ENCODE results near the gene CHD6.

The CHD6 gene, protein sequence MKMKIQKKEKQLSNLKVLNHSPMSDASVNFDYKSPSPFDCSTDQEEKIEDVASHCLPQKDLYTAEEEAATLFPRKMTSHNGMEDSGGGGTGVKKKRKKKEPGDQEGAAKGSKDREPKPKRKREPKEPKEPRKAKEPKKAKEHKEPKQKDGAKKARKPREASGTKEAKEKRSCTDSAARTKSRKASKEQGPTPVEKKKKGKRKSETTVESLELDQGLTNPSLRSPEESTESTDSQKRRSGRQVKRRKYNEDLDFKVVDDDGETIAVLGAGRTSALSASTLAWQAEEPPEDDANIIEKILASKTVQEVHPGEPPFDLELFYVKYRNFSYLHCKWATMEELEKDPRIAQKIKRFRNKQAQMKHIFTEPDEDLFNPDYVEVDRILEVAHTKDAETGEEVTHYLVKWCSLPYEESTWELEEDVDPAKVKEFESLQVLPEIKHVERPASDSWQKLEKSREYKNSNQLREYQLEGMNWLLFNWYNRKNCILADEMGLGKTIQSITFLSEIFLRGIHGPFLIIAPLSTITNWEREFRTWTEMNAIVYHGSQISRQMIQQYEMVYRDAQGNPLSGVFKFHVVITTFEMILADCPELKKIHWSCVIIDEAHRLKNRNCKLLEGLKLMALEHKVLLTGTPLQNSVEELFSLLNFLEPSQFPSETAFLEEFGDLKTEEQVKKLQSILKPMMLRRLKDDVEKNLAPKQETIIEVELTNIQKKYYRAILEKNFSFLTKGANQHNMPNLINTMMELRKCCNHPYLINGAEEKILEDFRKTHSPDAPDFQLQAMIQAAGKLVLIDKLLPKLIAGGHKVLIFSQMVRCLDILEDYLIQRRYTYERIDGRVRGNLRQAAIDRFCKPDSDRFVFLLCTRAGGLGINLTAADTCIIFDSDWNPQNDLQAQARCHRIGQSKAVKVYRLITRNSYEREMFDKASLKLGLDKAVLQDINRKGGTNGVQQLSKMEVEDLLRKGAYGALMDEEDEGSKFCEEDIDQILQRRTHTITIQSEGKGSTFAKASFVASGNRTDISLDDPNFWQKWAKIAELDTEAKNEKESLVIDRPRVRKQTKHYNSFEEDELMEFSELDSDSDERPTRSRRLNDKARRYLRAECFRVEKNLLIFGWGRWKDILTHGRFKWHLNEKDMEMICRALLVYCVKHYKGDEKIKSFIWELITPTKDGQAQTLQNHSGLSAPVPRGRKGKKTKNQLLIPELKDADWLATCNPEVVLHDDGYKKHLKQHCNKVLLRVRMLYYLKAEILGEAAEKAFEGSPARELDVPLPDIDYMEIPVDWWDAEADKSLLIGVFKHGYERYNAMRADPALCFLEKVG (N-terminal part only)

DNA sequence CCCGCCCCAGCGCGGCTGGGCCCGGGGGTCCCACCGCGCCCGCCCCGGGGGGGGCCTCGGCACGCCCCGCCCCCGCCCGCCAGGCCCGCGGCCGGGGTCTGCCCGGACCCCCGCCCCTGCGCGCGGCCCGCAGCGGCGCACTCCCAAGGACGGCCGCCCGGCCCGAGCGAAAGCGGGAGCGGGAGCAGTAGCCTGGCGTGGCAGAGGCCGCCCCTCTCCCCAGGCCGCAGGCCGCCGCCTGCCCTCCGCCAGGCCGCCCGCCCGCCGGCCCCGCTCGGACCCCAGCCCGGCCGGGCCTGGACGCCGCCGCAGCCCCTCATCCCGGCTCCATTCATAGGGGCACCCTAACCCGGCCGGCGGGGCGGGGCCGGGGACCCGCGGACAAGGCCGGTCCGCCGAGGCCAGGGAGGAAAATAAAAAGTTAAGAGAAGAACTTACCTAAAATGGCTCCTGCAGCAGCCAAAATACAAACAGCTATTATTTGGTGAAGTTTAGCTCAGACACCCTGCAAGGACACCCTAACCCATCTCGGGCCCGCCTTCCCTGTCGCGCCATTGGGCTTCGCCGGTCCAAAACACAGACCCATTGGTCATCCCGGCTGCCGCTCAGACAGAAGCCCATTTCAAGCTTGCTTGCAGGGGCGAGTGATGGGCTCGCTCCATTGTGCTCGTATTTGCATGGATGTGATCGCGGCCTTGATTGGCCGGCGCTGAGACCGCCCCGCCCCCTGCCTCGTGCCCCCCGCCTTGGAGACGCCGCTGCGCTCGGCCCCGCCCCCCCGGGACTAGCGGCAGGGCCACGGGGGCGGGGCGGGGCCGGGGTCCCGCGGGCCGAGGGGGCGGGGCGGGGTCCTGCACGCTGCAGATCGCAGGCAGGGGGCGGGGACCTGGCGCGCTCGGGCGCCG is at the start of gene CHD6:
Gene CHD6 (minus strand): TSS at position 476 of the 905 bp plus-strand sequence. CDS start 67,040 bp downstream, outside the sequence.
- DNase-seq, result peak; percentile 99
- H3K27ac Mint-ChIP-seq, result peak within 1 kb of the TSS; percentile 83
- peaks cover 3% of the 10 kb centered on the region for H3K36me3 Mint-ChIP-seq (ENCODE audit: low read depth)
- H3K27me3 Mint-ChIP-seq, result no peaks in the 10 kb centered on the region
- H3K4me3 Mint-ChIP-seq, result peak within 1 kb of the TSS; percentile 84
- peaks cover 45% of the 10 kb centered on the region for H3K4me1 Mint-ChIP-seq (ENCODE audit: low read depth)
- no peaks in the 10 kb centered on the region for H3K9me3 Mint-ChIP-seq

- no peak for DNase-seq
- Mint-ChIP-seq H3K4me1 (ENCODE audit: low read depth) (no peaks in the 10 kb centered on the region), H3K4me3 (no peak overlapping the region), H3K27me3 (peaks cover 36% of the 10 kb centered on the region), H3K27ac (no peak overlapping the region), H3K36me3 (ENCODE audit: low read depth) (no peaks in the 10 kb centered on the region), H3K9me3 (no peaks in the 10 kb centered on the region)
Measured at GRCh38 chr20:41664584-41664983, 46.4 kb upstream of the CHD6 start.

- Mint-ChIP-seq H3K4me1 (ENCODE audit: low read depth) (peaks cover 1% of the 10 kb centered on the region), H3K4me3 (no peak overlapping the region), H3K27ac (no peak overlapping the region), H3K27me3 (peaks cover 32% of the 10 kb centered on the region), H3K9me3 (no peaks in the 10 kb centered on the region), H3K36me3 (ENCODE audit: low read depth) (no peaks in the 10 kb centered on the region)
- DNase-seq, result no peak
Measured at GRCh38 chr20:41657655-41658054, 39.5 kb upstream of the CHD6 start.

DNA sequence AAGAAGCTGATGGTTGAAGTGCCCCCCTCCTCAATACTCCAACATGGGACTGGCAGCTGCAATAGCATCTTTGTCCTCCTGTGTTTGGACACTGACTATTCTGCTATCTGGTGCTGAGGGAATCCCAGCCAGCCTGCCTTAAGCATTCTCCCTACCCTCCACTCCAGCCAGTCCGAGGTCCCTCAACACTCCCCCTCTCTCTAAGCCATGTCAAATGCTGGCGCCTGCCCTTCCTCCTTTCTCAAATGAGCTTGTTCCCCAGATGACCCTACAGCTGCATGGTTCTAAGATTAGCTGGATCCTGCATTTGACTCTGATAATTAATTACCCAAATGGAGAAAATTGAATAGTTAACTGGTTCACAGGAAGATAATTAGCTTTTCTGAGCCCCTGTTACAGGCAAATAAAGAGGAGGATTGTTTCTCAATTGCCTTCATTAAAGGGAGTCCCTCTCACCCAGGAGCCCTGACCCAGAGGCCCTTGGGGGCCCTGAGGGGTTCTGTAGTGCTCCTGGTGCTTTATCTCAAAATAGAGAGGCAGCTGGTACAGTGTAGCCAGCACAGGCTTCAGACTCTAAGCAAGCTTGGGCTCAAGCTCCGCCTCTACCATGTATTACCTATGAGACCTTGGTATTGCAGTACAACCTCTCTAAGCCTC is 37.9 kb upstream of the CHD6 start:
- Mint-ChIP-seq H3K4me1 (ENCODE audit: low read depth) (peaks cover 1% of the 10 kb centered on the region), H3K36me3 (ENCODE audit: low read depth) (no peaks in the 10 kb centered on the region), H3K27me3 (peaks cover 32% of the 10 kb centered on the region), H3K27ac (no peak overlapping the region), H3K4me3 (no peak overlapping the region), H3K9me3 (no peaks in the 10 kb centered on the region)
- DNase-seq, result no peak

- Mint-ChIP-seq H3K4me3 (no peak overlapping the region), H3K27me3 (peaks cover 22% of the 10 kb centered on the region), H3K9me3 (no peaks in the 10 kb centered on the region), H3K36me3 (ENCODE audit: low read depth) (no peaks in the 10 kb centered on the region), H3K27ac (no peak overlapping the region), H3K4me1 (ENCODE audit: low read depth) (peaks cover 1% of the 10 kb centered on the region)
- DNase-seq, result no peak
Measured at GRCh38 chr20:41654884-41655283, 36.7 kb upstream of the CHD6 start.

- H3K27ac Mint-ChIP-seq, result no peak overlapping the region
- H3K9me3 Mint-ChIP-seq, result no peaks in the 10 kb centered on the region
- no peaks in the 10 kb centered on the region for H3K36me3 Mint-ChIP-seq (ENCODE audit: low read depth)
- DNase-seq, result no peak
- peaks cover 22% of the 10 kb centered on the region for H3K27me3 Mint-ChIP-seq
- no peak overlapping the region for H3K4me3 Mint-ChIP-seq
- H3K4me1 Mint-ChIP-seq (ENCODE audit: low read depth), result peaks cover 1% of the 10 kb centered on the region
Measured at GRCh38 chr20:41654292-41654691, 36.1 kb upstream of the CHD6 start.

GRCh38 chr20:41650231-41650948 is 32.2 kb upstream of the CHD6 start:
- no peaks in the 10 kb centered on the region for H3K9me3 Mint-ChIP-seq
- H3K36me3 Mint-ChIP-seq (ENCODE audit: low read depth), result no peaks in the 10 kb centered on the region
- peaks cover 12% of the 10 kb centered on the region for H3K27me3 Mint-ChIP-seq
- no peak for DNase-seq
- no peaks in the 10 kb centered on the region for H3K4me1 Mint-ChIP-seq (ENCODE audit: low read depth)
- no peak overlapping the region for H3K27ac Mint-ChIP-seq
- no peak overlapping the region for H3K4me3 Mint-ChIP-seq

DNA sequence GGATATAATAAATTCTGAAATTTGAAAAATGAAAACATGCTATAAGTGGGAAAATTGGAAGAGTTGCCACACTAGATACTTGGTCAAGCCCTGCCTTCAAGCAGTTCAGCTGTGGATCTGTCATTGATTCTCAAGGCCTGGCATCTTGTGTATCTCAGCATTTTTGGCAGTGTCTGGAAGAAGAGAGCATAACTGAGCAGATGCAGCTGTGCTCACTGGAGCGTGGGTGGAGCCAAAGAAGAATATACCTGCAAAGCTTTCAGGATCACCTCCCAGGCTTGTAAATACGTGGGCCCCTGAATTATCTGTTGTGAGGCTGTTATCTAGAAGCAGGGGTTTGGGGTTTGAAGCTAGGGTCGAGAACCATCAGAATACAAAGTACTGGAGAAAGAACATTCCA is 31.3 kb upstream of the CHD6 start:
- Mint-ChIP-seq H3K4me1 (ENCODE audit: low read depth) (no peaks in the 10 kb centered on the region), H3K4me3 (no peak overlapping the region), H3K27ac (no peak overlapping the region), H3K9me3 (no peaks in the 10 kb centered on the region), H3K27me3 (peaks cover 13% of the 10 kb centered on the region), H3K36me3 (ENCODE audit: low read depth) (no peaks in the 10 kb centered on the region)
- no peak for DNase-seq

DNA sequence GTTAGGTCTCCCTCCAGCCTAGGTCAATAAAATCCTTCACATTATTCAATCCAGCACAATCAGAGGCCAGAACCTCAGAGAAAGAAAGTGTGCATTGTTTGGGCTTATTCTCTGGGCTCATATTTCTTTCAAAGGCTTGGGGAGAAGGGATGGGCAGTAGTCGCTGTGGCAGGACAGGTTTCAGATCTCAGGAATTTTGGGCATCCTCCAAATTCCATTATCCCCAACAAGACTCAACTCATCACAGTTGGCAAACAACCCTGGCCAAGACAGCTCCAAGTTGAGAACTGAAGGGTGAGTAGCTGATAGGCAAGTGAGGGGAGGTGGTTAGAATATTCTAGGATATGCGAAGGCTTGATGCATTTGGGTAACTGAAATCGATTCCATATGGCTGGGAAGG is 27.2 kb upstream of the CHD6 start:
- no peaks in the 10 kb centered on the region for H3K36me3 Mint-ChIP-seq (ENCODE audit: low read depth)
- no peaks in the 10 kb centered on the region for H3K4me1 Mint-ChIP-seq (ENCODE audit: low read depth)
- no peak overlapping the region for H3K4me3 Mint-ChIP-seq
- DNase-seq, result no peak
- H3K27me3 Mint-ChIP-seq, result peaks cover 26% of the 10 kb centered on the region
- no peak overlapping the region for H3K27ac Mint-ChIP-seq
- no peaks in the 10 kb centered on the region for H3K9me3 Mint-ChIP-seq

GRCh38 chr20:41643504-41643938 is 25.3 kb upstream of the CHD6 start:
- Mint-ChIP-seq H3K4me3 (no peak overlapping the region), H3K27ac (no peak overlapping the region), H3K27me3 (peaks cover 30% of the 10 kb centered on the region), H3K9me3 (no peaks in the 10 kb centered on the region), H3K36me3 (ENCODE audit: low read depth) (no peaks in the 10 kb centered on the region), H3K4me1 (ENCODE audit: low read depth) (no peaks in the 10 kb centered on the region)
- no peak for DNase-seq

- peaks cover 18% of the 10 kb centered on the region for H3K27me3 Mint-ChIP-seq
- H3K27ac Mint-ChIP-seq, result no peak overlapping the region
- H3K9me3 Mint-ChIP-seq, result no peaks in the 10 kb centered on the region
- no peaks in the 10 kb centered on the region for H3K36me3 Mint-ChIP-seq (ENCODE audit: low read depth)
- no peak for DNase-seq
- no peaks in the 10 kb centered on the region for H3K4me1 Mint-ChIP-seq (ENCODE audit: low read depth)
- H3K4me3 Mint-ChIP-seq, result no peak overlapping the region
Measured at GRCh38 chr20:41639630-41640029, 21.5 kb upstream of the CHD6 start.

DNA sequence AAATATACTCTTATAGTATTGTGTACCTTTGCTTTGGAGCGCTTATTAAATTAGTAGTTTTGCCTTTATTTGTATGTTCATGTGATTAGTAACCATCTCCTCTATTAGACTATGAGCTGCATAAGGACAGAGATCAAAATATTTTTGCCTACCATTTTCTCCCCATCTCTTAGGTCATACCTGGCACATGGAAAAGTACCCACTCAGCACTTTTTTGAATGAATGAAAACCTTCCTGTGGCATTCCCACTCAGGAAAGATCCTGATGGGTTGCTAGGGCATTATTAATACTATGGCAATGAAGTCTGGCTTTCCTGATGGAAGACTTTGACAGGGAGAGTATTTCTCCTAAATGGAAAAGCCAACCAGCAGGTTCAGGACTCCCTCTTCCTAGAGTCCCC is 20.3 kb upstream of the CHD6 start:
- Mint-ChIP-seq H3K27me3 (peaks cover 17% of the 10 kb centered on the region), H3K4me3 (no peak overlapping the region), H3K36me3 (ENCODE audit: low read depth) (no peaks in the 10 kb centered on the region), H3K4me1 (ENCODE audit: low read depth) (no peaks in the 10 kb centered on the region), H3K9me3 (no peaks in the 10 kb centered on the region), H3K27ac (no peak overlapping the region)
- DNase-seq, result no peak

- H3K9me3 Mint-ChIP-seq, result no peaks in the 10 kb centered on the region
- peaks cover 3% of the 10 kb centered on the region for H3K4me1 Mint-ChIP-seq (ENCODE audit: low read depth)
- no peak for DNase-seq
- peaks cover 16% of the 10 kb centered on the region for H3K27me3 Mint-ChIP-seq
- no peaks in the 10 kb centered on the region for H3K36me3 Mint-ChIP-seq (ENCODE audit: low read depth)
- no peak overlapping the region for H3K27ac Mint-ChIP-seq
- H3K4me3 Mint-ChIP-seq, result no peak overlapping the region
Measured at GRCh38 chr20:41635158-41635557, 17.0 kb upstream of the CHD6 start.
